Uterus (tissue), 2 donors: ENCODE measurements around the gene VEZT.

Source experiments
- CTCF ChIP-seq, 4 experiments: fragments of 200-600 bp in 2 of 4; fragments of 450-650 bp in 2 of 4; sonication (generic) in 2 of 4; IDR thresholded peaks; one replicate each; pipeline ENCODE4 v1.5.1; 2016 to 2019; ENCODE audit warnings: antibody characterized with exemption in 4 of 4, mild to moderate bottlenecking in 2 of 4, moderate library complexity in 1 of 4
- POLR2A ChIP-seq, 2 donors: fragments of 450-650 bp; IDR thresholded peaks; one replicate each; pipeline ENCODE4 v1.6.1; 2016; ENCODE audit warnings: antibody characterized with exemption in 2 of 2, mild to moderate bottlenecking in 1 of 2, moderate library complexity in 1 of 2

- TF ChIP-seq CTCF (IDR thresholded peaks at IDR 0.05) (no peak), POLR2A (IDR thresholded peaks at IDR 0.05) (no peak)
These were observed 108.8 kb downstream of the VEZT start for GRCh38 chr12:95326445-95326844.
